SIG-M5 treated with dmso at 0.1 percent for 504 hours (cell line): Measurements from ENCODE around the gene NR1H4.
"Not testable (repeated sequence)": the region's sequence is repeated elsewhere in the genome, so short reads cannot be mapped to it uniquely, and the experiment has no call there.

Experiments
- DNase-seq: peaks from one replicate; lab custom pipeline; 2025; ENCODE audit not compliant: unreplicated experiment; lab: John Stamatoyannopoulos, UW

The NR1H4 gene

DNA sequence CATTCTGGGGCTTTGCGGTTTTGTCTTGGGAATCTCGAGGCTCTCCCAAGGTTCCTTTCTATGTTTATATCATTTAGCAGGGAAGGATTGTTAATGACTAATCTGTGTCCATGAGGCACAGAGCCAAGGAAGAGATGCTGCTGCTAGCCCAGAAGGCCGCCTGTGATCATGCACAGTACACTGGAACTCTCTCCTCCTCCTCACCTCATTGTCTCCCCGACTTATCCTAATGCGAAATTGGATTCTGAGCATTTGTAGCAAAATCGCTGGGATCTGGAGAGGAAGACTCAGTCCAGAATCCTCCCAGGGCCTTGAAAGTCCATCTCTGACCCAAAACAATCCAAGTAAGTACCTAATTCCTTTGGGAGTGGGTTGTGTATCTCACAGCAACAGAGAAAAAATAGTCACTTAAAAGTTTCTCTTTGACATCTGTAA lies at the start of gene NR1H4:
Gene NR1H4 (plus strand): TSS at position 151 of the 435 bp plus-strand sequence. CDS start 19,458 bp downstream, outside the sequence.
- DNase-seq = no peak

DNA sequence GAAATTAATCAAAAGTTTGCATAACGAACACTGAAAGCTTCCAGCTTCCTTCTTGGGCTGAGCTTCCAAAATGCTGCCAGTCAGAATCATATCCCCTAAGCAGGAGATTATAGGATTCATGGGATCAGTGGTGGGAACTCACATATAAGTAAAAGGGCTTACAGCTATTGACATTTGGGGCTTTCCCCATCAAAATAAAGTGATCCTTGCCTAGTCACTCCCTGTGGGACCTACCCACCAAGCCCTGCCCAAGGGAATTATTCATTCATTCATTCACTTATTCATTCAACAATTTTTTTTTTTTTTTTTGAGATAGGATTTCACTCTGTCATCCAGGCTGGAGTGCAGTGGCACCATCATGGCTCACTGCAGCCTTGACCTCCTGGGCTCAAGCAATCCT lies 47.5 kb upstream of the NR1H4 start:
- no peak for DNase-seq

DNA sequence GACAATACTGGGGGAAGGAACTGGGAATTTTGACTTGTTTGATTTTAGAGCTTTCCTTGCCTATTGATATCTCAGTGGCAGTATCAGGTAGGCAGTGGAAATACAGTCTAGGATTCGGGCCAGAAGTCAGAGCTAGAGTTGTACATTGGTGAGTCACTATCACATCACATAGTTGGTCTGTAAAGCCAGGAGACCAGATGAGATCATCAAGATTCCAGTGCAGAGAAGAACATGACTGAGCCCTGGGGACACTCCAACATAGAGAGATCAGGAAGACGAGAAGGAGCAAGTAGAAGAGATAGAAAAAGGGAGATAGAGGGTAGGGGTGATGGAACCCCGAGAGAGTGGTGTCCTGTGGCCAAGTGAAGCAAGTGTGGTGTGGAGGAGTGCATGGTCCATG lies 46.6 kb upstream of the NR1H4 start:
- no peak for DNase-seq

DNA sequence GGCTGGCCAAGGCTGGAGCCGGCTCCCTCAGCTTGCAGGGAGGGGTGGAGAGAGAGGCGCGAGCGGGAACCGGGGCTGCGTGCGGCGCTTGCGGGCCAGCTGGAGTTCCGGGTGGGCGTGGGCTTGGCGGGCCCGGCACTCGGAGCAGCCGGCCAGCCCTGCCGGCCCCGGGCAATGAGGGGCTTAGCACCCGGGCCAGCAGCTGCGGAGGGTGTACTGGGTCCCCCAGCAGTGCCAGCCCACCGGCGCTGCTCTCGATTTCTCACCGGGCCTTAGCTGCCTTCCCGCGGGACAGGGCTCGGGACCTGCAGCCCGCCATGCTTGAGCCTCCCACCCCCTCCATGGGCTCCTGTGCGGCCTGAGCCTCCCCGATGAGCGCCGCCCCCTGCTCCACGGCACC lies 43.4 kb upstream of the NR1H4 start:
- not testable (repeated sequence) for DNase-seq

DNA sequence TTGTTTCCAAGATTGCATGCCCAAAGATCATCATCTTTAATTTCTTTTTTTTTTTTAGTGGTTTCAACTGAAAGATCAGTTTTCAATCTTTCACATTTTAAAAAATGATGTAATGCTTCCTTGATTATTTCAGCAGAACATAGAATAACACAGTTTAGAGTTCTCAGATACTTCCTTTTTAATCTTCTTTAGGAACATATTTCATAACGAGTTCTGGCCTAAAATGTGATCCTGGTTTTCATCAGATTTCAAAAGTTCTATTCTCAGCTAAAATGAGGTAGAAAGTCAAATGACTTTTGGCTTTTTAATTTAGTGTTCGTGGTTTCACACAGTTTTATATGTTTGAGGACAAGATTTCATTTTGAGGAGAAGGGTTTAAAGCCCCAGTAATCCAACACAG lies 40.0 kb upstream of the NR1H4 start:
- no peak for DNase-seq

DNA sequence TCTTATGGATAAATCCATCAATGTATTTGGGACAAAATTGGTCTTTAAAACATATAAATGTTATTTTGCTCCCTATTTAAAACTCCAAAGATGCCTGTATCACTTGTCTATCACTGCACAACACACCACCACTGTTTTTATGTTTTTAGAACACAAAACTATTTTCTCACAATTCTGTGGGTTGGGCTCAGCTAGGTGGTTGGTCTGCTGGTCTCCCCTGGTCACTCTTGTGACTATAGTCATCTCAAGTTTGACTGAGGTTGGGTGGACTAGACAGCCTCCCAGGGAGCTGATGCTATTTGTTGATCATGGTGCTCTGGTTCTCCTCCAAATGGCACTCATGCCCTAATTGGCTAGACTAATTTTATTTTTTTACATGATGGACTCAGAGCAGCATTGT lies 39.5 kb upstream of the NR1H4 start:
- no peak for DNase-seq

DNA sequence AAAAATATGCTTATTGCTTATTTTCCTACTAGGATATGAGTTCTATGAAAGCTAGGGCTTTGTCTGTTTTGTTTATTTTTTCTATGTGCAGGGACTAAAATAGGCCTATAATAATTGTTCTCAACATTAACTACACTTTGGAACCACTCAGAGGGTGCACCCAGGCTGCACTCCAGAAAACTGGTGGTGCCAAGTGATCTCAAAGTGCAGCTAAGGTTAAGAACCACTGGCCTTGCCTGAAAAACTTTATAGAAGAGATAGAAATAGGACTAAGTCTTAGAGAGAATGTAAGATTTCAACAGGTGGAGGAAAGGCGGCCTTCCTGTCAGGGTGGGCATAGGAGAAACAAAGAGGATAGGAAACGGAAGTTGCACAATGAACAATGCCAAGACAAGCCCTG lies 37.7 kb upstream of the NR1H4 start:
- no peak for DNase-seq

DNA sequence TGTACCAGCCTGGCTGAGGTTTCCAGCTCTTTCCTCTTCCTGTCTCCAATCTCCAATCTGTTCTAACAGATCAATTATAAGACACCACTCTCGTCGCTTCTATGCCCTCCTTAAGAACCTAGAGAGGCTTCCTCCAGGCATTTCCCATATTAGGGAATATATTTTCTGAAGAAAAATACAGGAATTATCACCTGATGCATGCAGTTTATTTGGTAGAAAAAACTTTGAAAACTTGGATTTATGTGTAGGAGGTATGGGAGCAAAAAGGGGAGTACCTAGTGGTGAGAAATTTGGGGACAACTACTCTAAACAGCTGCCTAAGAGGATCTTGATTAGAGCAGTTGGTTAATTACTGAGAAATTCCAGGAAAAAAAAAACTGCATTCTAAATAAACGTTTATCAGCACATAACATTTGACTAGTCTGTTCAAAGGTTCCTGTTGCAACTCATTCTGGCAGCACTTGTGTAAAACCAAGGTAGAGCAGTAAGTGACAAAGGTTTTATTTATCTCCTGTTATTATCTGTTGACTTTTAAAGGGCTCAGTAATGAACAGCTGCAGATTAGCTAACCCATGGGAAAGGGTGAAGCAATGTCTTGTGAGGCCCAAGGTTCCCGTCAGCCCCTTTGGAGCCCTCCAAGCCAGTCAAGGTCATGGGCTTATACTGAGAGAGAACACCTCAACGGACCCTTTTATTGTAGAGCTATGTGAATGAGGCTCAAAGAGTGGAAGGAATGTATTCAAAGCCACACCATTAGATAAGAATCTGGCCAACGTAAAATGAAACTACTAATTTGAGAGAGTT lies 36.4 kb upstream of the NR1H4 start:
- DNase-seq = no peak

DNA sequence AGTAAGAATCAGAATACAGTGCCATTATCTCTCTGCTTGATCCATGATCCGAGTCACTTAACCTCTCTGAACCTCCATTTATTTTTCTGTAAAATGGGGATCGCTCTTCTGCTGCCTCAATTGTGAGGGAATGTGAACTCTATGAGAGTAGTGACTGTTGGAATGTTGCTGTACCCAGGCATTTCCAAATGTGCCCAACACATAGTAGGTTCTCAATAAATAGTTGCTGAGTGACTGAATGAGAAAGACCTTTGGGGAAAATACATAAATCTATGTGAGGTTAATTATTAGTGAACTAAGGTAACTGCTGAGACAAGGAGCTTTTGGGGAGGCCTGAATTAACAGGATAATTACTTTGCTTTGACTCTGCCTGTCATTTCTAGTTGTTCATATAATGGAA lies 33.9 kb upstream of the NR1H4 start:
- DNase-seq = no peak

DNA sequence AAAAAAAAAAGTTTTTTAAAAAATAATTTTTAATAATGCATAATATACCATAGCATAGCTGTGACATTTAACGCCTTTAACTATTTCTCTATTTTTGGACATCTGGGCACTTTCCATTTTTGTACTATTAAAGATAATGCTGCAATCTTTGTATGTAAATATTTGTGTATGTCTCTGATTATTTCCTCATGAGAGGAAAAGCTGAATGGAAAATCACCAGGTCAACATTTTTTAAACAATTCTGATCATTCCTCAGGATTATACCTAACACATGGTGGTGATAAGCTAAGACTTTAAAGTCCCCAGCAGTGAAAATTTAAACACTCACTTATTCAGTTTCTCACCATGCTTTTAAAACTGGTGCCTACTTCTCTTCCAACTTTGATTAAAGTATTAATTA lies 31.3 kb upstream of the NR1H4 start:
- DNase-seq = no peak

DNA sequence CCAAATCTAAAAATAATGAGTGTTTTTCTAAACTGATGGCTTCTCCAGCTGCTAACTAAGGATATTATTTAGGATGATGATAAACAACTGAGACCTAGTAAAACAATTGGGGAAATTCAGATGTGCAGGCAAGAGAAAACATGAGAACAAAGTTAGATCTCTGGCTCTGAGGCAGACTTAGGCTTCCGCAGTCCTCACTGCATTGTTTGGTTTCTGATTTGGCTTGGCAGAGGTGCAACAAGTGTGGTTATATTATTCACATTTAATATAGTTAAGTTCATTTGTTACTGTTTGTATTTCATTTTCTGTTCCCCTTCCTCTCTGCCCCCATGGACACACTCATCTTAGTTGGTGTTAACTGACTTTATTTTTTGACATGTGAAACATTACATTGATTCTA lies 30.2 kb upstream of the NR1H4 start:
- no peak for DNase-seq

DNA sequence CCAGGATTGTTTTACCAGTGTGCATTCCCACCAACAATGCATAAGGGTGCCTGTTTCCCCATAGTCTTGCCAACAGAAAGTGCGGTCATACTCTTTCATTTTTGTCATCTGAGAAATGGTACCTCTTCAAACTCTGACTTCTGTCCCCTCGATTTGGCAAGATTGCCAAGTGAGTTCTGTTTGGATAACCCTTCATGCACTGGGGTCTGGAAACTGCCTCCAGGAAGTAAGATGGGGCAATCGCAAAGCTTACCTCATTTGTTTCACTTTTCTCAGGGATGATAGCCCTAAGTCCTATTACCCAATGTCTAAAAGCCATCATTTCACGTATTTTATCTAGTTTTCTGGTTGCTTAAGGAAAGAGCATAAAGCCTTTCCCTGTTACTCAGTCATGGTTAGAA lies 28.6 kb upstream of the NR1H4 start:
- DNase-seq = peak; percentile 10

DNA sequence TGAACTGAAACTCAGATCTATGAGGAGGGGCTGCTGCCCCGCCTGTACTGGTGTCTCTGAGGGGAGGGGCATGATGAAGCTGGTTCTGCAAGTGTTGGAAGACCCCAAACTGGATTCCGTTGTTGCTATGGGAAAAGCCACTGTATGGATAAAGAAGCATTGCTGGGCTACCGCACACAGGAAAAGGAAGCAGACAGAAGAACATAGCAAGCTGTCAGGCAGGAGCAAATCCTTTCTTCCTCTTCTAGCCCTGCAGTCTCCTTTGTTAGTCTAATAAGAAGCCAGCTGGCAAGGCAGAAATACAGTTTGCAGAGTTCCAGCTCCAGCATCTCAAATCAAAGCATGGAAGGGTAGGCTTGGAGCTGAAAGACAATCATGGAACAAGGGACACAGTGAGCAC lies 26.3 kb upstream of the NR1H4 start:
- DNase-seq = no peak

DNA sequence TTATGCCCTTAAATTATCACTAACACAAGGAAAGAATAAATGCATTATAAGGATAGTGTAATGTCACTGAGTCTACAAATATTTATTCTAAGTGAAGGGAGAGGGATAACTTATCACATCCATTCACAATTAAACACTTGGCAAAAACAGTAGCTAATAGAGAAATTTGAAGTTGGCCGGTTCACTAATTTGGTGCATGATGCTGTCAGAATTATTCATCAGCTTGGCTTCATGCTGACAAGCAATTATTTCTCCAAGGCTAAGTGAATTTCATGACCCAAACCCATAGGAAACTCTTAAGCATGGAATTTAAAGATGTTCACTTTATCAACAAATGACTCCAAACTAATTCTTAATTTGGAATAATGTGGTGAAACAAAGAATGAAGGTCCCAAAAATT lies 25.0 kb upstream of the NR1H4 start:
- no peak for DNase-seq

DNA sequence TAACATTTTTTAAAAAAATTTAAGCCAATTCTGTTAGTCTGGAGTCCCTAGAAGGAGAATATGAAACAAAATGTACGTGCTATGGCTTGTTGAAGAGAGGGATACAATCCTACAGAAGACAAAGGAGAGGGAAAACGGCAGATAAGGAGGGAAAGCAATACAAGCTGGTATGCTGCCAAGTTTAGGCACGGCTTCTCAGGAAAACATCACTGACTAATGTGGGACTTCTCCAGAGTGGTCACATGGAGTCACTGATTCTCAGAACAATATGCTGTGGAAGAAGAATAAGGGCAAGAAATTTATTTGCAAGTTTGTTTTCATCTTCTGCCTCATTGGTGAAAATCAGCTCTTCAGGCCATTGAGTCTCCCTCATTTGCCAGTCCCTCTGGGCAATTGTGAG lies 22.9 kb upstream of the NR1H4 start:
- DNase-seq = no peak

DNA sequence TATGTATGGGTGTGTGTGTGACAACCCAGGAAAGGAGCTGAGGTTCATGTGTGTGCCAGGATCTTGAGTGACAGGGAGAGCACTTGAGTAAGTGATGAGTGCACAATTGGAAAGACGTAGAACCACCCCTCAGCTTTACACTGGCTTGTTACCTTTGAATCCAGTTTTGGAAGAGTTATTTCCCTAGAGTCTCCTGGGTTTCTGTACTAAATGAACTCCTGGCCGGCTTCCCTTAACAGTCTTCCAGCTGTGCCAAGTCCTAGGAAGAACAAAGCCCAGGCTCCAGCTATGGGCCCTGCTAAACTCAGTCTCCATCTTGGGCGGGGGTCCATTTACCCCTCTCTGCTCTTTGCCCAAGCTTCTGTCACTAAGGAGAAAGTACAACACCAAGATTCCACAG lies 19.7 kb upstream of the NR1H4 start:
- DNase-seq = no peak

DNA sequence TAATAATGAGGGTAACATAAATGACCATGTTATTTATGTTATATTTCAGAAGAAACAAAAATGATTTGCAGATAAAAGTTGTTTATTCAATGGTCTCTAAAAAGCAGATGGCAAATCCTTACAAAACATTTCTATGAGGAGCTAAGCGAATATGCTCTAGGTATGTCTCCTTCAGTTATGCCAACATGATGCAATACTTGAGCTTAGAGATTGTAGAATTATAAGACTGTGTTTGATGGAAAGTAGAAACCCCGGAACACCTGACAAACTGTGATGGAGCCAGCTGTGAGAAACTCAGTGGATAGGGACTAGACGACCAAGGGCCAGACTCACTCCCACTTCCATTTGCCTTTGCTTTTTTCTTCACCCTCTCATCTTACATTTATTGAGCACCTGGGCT lies 17.8 kb upstream of the NR1H4 start:
- no peak for DNase-seq

DNA sequence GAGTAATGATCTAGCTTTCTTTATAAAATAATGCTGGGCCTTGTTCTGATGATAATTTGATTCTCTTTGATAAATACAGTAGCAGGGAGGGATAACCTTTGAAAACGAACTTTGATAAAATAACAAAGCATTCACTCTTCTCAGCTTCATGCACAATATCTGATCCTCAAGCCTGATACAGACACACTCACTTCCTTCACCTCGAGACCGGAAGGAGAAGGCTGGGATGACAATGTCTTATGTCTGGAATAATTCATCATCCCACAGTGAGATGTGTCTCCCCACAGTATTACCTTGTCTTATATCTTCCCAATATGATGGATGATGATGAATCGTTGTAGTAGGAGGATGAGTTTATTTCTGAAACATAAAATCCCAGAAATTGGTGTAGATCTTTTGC lies 15.5 kb upstream of the NR1H4 start:
- no peak for DNase-seq

DNA sequence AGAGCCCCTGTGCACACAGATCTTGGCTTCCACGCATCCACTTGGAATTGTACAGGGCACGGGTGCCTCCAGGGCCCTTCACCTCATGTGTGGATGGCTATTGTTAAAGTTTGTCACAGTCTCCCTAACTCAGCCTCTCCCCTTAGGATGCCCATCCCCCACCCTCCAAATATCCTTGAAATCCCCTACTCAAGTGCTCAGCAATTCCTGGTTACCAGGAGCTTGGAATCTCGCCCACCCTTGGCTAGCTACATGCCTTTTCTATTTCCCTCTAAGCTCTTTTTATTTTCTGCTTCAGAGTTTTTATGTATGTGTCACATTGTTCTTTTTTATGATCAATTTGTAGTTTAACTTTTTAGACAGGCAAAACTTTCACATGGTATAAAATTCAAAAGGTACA lies 13.0 kb upstream of the NR1H4 start:
- DNase-seq = no peak

DNA sequence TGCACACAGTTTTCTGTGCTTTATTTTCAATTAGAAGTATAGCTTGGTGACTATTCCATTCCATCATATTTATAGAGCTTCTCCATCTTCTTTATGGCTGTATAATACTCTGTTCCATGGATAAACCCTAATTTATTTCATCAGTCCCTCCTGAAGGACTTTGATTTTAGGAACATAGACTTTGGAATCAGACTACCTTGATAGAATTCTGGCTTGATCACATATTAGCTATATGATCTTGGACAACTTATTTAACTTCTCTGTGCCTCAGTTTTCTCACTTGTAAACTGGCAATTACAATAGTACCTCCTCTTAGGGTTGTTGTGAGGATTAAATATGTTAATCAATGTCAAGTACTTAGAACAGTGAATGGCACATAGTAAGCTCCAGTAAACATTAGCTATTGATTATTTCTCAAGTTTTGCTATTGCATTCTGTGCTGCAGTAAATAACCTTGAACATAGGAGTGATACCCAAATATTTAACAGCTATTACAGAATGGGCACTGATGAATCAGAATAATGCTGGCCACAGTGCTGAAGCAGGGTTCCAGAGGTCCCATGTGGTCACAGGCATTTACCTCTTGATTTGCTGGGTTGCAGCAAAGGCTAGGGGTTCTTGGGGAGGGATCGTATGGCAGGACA lies 12.2 kb upstream of the NR1H4 start:
- DNase-seq = no peak

DNA sequence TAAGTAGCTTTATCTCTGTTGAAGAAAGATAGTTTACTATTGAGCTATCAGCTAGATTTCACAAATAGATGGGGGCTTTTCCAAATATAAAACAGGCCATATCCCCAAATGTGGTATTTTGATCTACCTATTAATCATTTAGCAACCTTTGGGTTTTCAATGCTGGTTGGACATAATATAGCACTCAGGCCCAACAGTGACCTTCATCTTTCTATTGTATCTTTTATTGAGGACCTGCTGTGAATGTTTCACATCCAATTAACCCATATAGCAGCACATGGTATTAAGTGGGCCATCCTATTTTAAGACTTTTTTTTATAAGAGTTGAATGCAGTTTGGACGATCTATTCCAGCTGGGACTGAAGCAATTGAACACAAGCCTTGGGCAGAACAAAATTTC lies 10.0 kb upstream of the NR1H4 start:
- no peak for DNase-seq

DNA sequence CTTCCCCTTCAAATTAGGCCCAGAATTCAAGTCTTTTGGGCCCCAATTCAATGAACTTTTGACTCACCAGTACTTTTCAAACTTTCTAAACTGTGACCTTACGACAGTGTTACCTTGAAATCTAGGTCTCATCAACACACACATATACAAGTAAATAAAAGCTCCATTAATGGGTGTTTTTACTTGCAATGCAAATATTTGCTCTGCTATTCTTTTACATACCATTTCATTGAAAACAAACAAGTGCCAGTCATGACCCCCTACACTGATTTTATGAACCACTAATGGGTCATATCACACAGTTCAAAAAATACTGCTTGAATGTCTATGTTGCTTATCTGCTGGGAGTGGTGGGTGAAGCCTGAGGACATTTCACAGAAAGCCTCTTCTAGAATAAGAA lies 9.1 kb upstream of the NR1H4 start:
- no peak for DNase-seq

DNA sequence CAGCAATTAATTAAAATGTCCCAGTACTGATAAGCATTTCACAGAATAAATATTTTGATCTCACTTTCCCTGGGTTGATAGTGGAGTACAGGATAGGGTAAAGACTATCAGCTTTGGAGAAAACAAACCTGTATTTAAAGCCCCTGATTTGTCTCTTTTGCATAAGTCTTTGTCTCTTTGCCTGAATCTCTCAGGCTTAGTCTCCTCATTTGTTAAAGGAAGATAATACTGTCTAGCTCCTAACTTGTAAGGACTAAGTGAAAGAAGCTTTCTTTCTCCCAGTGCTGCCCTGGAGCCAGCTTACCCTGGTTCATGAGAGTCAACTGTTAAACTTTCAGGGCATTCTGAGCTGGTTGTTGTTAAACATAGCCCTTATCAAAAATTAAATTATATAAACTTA lies 5.5 kb upstream of the NR1H4 start:
- no peak for DNase-seq
